Measurements from ENCODE around the gene WDR4. TPM values are rescaled to one million over a fixed set of nuclear protein-coding genes. Genes with fewer than 3 reads are reported as not detected.
"Not testable (repeated sequence)": the region's sequence is repeated elsewhere in the genome, so short reads cannot be mapped to it uniquely, and the experiment has no call there.

Gene WDR4
- total and polyA plus RNA-seq, 2 of the 4 experiments (the other 2 are of a cell fraction): 11.3 to 20.8 TPM

DNA sequence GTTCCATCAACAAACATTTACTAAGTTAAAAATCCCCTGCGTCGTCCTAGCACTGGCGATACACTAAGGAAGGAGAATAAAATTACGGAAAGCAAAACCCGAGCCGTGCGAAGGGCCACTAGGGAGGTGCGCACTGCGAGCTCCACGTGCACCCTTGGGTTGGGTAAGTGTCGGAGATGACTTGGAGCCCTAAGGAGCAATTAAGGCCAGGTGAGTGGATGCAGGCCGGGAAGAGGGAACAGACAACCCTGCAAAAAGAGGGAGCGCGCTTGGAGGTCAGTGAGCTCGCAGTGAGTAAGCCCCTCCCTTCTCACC is 704 bp downstream of the WDR4 start:
- no peak for TF ChIP-seq FOS (IDR thresholded peaks at IDR 0.05; ENCODE audit: low read depth, low read length)
- TF ChIP-seq RCOR1 (IDR thresholded peaks at IDR 0.05; ENCODE audit: insufficient replicate concordance, low read length): no peak
- TF ChIP-seq RAD21 (IDR thresholded peaks at IDR 0.05; ENCODE audit: low read length): no peak
- no peak for TF ChIP-seq BHLHE40 (IDR thresholded peaks at IDR 0.05; ENCODE audit: low read depth, low read length)
- no peak for TF ChIP-seq MAFK (IDR thresholded peaks at IDR 0.05; ENCODE audit: low read depth, low read length)
- no peak overlapping the region for H2BK15ac ChIP-seq (ENCODE audit: low read depth, low read length)
- peaks cover 5% of the 10 kb centered on the region for H3K36me3 ChIP-seq (ENCODE audit: control insufficient read depth, insufficient read depth, low read length)
- H2BK5ac ChIP-seq (ENCODE audit: low read depth, low read length, poor library complexity, severe bottlenecking): peak overlapping the region; percentile 16
- DNase-seq (no peak), ATAC-seq (ENCODE audit: low read depth) (peak; percentile 15)
- H3K9me1 ChIP-seq (ENCODE audit: insufficient read depth, low read length): no peaks in the 10 kb centered on the region
- H3K27me3 ChIP-seq (ENCODE audit: control insufficient read depth, insufficient read depth, low read length): no peaks in the 10 kb centered on the region
- peak overlapping the region; percentile 53; the same call in 1 of the 2 replicates for H2AK5ac ChIP-seq (ENCODE audit: low read depth, low read length)
- H3K4me1 ChIP-seq (ENCODE audit: control insufficient read depth, insufficient read depth, low read length): no peaks in the 10 kb centered on the region
- H3K14ac ChIP-seq (replicated peaks; ENCODE audit: low read depth, low read length): peak overlapping the region; percentile 2; the same call in 1 of the 2 replicates
- H4K20me1 ChIP-seq (ENCODE audit: insufficient read depth, low read length): no peaks in the 10 kb centered on the region
- H3K23ac ChIP-seq (ENCODE audit: low read depth, low read length): 0 out of 2 replicates have a peak overlapping the region, but pooled peaks have one; percentile 21
- intact Hi-C loops (cut with micrococcal nuclease): no loop called here
- H2AFZ ChIP-seq (replicated peaks; ENCODE audit: low read length, poor library complexity): peak overlapping the region; percentile 99
- H3K27ac ChIP-seq (ENCODE audit: insufficient read depth, low read length): peak overlapping the region; percentile 56
- 2% methylated on average over 12 of the region's 15 CpGs; no CpG with 5 or more reads in 1 of the 2 experiments for WGBS, 2 experiments (ENCODE audit: extremely low coverage in 2 of 2, insufficient read length in 1 of 2)
- H3K9me3 ChIP-seq (ENCODE audit: control insufficient read depth, insufficient read depth, low read length): no peaks in the 10 kb centered on the region
- H4K91ac ChIP-seq (ENCODE audit: insufficient read depth, low read depth, low read length): peak overlapping the region; percentile 19
- dilution Hi-C loops (cut with HindIII; ENCODE audit: low sequenced_read_pairs, unreplicated experiment): no loop called here
- H3K79me1 ChIP-seq (ENCODE audit: low read depth in 1 of 2, low read length in 2 of 2): peaks cover 23 to 26% of the 10 kb centered on the region in 2 experiments
- no TSS peak for BruUV-seq (replicated peaks)
- H3K4me3 ChIP-seq (ENCODE audit: insufficient read depth, low read depth, low read length): peak overlapping the region; percentile 67
- H3K9ac ChIP-seq (ENCODE audit: low read depth, low read length): peak overlapping the region; percentile 78
- no peak overlapping the region for H2BK120ac ChIP-seq (ENCODE audit: low read depth, low read length)
- H3K4me2 ChIP-seq (ENCODE audit: low read depth, low read length): peak overlapping the region; percentile 90
- H4K8ac ChIP-seq (ENCODE audit: low read depth in 2 of 2, low read length in 2 of 2): peak overlapping the region; percentile 51 to 63
- in situ Hi-C loops (cut with MboI; ENCODE audit: low sequenced_read_pairs): no loop called here
- H3K4ac ChIP-seq (ENCODE audit: low read depth, low read length): peak overlapping the region; percentile 56
- POLR2A ChIA-PET (ENCODE audit: unreplicated experiment): no interaction called here
- CTCF ChIA-PET: no interaction called here
- no peak overlapping the region for H2BK20ac ChIP-seq (ENCODE audit: low read depth, low read length)
- peak overlapping the region; percentile 90 for H2AK9ac ChIP-seq (replicated peaks; ENCODE audit: low read depth, low read length, poor library complexity)
- peak overlapping the region; percentile 37; the same call in 1 of the 2 replicates for H3K56ac ChIP-seq (ENCODE audit: extremely low read depth, insufficient read depth, low read length)
- no peak overlapping the region for H3K18ac ChIP-seq (ENCODE audit: low read depth, low read length)
- H4K5ac ChIP-seq (ENCODE audit: low read depth, low read length): 0 out of 2 replicates have a peak overlapping the region, but pooled peaks have one; percentile 25

DNA sequence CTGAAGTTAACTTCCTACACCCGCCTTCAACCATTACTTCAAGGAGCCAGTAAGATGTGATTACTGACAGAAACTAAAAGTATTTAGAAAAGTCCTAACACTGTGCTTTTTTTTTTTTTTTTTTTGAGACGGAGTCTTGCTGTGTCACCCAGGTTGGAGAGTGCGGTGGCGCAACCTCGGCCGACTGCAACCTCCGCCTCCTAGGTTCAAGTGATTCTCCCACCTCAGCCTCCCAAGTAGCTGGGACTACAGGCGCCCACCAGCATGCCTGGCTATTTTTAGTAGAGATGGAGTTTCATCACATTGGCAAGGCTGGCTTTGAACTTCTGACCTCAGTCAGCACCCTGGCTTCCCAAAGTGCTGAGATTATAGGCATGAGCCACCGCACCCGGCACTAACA is 3.5 kb downstream of the WDR4 start:
- BruUV-seq (replicated peaks); H4K8ac ChIP-seq (ENCODE audit: low read depth in 2 of 2, low read length in 2 of 2); in situ Hi-C loops (cut with MboI; ENCODE audit: low sequenced_read_pairs): not testable (repeated sequence)

More for the DNA sequence above, 3.5 kb downstream of the WDR4 start:
- H3K23ac ChIP-seq (ENCODE audit: low read depth, low read length); H4K20me1 ChIP-seq (ENCODE audit: insufficient read depth, low read length); H2AFZ ChIP-seq (replicated peaks; ENCODE audit: low read length, poor library complexity); H3K14ac ChIP-seq (replicated peaks; ENCODE audit: low read depth, low read length); H2AK5ac ChIP-seq (ENCODE audit: low read depth, low read length); H3K27ac ChIP-seq (ENCODE audit: insufficient read depth, low read length); H4K5ac ChIP-seq (ENCODE audit: low read depth, low read length); H3K4me3 ChIP-seq (ENCODE audit: insufficient read depth, low read depth, low read length); CTCF ChIA-PET; H2BK120ac ChIP-seq (ENCODE audit: low read depth, low read length); H2BK15ac ChIP-seq (ENCODE audit: low read depth, low read length); intact Hi-C loops (cut with micrococcal nuclease); H3K56ac ChIP-seq (ENCODE audit: extremely low read depth, insufficient read depth, low read length); H3K9ac ChIP-seq (ENCODE audit: low read depth, low read length); H3K4me1 ChIP-seq (ENCODE audit: control insufficient read depth, insufficient read depth, low read length); H3K9me1 ChIP-seq (ENCODE audit: insufficient read depth, low read length); H3K18ac ChIP-seq (ENCODE audit: low read depth, low read length); ATAC-seq (ENCODE audit: low read depth); H3K9me3 ChIP-seq (ENCODE audit: control insufficient read depth, insufficient read depth, low read length); DNase-seq; H3K27me3 ChIP-seq (ENCODE audit: control insufficient read depth, insufficient read depth, low read length); dilution Hi-C loops (cut with HindIII; ENCODE audit: low sequenced_read_pairs, unreplicated experiment); POLR2A ChIA-PET (ENCODE audit: unreplicated experiment); H3K4me2 ChIP-seq (ENCODE audit: low read depth, low read length); H4K91ac ChIP-seq (ENCODE audit: insufficient read depth, low read depth, low read length); H2BK20ac ChIP-seq (ENCODE audit: low read depth, low read length); H2AK9ac ChIP-seq (replicated peaks; ENCODE audit: low read depth, low read length, poor library complexity); H2BK5ac ChIP-seq (ENCODE audit: low read depth, low read length, poor library complexity, severe bottlenecking); H3K4ac ChIP-seq (ENCODE audit: low read depth, low read length): not testable (repeated sequence)
- Histone ChIP-seq H3K36me3 (ENCODE audit: control insufficient read depth, insufficient read depth, low read length) (peaks cover 28% of the 10 kb centered on the region), H3K79me1 (ENCODE audit: low read depth in 1 of 2, low read length in 2 of 2) (peaks cover 29 to 34% of the 10 kb centered on the region in 2 experiments)
- WGBS, 2 experiments (ENCODE audit: extremely low coverage in 2 of 2, insufficient read length in 1 of 2): 80% methylated on average over 1 of the region's 10 CpGs; no CpG with 5 or more reads in 1 of the 2 experiments
